GM21367 (cell line): ENCODE data around the gene DNAJA3.

Source experiments
- ATAC-seq: cut with Tn5 transposase; IDR thresholded peaks from one replicate; pipeline ENCODE4 v1.9.1; 2021; ENCODE audit not compliant: unreplicated experiment

Gene DNAJA3

GRCh38 chr16:4404967-4405696 lies 20.5 kb upstream of the DNAJA3 start:
- ATAC-seq, result no peak

GRCh38 chr16:4407543-4408322 lies 17.9 kb upstream of the DNAJA3 start:
- ATAC-seq, result no peak

DNA sequence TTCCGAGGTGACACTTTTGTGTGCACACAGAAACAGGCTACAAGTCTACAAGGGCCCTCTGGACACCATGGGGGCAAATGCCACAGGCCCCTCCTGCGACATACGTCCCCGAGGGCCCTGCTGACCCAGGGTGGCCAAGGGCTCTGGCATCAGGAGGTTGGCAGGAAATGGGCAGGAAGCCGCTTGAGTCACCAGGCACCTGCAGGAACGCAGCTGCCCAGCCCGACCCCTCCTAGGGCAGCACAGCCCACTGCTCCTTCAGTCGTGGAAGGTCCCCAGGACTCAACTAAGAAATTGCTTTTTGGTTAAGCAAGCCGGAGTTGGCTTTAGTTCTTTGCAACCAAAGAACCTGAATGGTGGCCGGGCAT lies 17.4 kb upstream of the DNAJA3 start:
- ATAC-seq, result no peak

GRCh38 chr16:4409081-4409932 lies 16.4 kb upstream of the DNAJA3 start:
- ATAC-seq, result no peak

DNA sequence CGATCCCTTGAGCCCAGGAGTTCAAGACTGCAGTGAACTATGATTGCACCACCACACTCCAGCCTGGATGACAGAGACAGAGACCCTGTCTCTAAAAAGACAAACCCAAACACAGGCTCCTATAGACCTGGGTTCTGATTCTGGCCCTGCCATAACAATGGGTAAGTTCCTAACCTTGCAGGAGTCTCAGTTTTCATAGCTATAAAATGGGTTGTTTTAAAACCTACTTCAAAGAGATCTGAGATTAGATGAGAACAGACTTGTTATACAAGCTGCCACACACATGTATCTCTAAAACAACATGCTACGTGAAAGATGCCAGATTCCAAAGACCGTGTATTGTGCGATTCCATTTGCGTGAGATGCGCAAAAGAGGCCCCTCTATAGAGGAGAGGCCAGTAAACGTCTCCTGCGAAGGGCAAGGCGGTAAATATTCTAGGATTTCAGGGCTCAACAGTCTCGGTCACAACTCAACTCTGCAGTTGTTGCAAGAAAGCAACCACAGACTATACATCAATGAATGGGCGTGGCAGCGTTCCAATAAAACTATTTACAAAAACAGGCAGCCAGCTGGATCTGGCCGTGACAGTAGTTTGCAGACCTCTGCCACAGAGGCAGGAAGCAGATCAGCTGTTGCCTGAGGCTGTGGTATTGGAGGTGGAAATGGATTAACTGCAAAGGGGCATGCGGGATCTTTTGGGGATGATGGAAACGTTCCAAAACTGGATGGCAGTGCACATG lies 15.2 kb upstream of the DNAJA3 start:
- ATAC-seq, result no peak

GRCh38 chr16:4411684-4412083 lies 14.0 kb upstream of the DNAJA3 start:
- no peak for ATAC-seq

GRCh38 chr16:4412159-4412558 lies 13.5 kb upstream of the DNAJA3 start:
- ATAC-seq, result no peak

GRCh38 chr16:4412854-4413253 lies 12.8 kb upstream of the DNAJA3 start:
- ATAC-seq, result no peak

DNA sequence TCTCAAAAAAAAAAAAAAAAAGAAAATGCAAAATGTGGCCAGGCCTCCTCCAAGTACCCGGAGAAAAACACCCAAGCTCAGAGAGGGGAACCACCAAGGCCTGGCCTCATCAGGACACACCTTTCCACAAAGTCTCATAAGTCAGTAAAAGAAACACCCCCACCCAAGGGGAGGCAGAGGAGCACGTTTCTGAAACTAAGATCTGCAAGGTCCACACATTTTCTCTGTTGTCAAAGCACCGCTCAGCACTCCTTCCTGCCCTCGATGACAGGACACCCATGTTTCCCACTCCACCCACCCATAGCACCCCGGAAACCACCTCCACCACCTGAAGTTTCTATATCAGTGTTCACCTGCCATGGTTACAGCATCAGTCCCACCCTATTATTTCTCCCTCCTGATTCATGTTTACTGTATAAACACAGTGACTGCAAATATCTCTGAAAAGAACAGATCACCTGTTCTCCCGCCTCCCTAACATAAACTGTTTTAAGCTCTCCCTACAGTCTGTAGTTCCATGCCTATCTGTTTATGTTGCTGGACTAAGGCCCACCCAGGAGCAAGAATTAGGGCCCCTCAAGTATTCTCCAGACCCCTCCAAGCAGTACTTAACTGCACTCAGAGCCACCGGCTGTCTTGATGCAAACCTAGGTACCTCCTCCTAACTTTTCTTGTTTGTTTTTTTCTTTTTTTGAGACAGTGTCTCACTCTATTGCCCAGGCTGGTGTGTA lies 11.3 kb upstream of the DNAJA3 start:
- peak; percentile 50 for ATAC-seq

DNA sequence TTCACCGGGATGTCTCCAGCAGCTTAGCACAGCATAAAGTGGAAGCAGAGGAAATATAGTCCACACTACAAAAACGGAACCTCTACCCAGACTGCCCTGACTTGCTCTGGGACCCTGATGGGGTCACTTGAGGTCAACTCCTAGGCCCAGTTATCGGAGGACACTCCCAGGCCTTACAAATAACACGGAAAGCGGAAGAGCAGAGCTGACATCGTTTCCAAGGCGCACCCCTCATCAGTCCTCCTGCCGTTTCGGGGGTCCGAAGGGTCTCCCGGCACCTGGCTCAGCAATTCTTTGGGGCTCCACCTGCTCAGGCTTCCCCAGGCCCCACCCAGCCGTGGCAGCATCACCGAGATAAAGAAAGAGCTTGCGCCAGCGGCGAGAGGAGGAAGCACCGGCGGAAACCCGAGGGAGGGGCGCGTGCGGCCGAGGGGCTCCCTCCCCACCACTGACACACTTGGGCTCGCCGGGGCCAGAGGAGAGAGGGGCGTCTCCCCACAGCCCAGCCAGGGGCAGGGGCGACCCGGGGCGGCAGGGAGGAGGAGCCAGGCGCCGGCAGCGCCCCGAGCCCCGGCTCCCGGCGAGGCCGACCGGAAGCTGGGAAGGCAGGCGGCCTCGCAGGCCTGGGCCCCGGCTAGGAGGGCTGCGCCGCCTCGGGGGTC lies 10.0 kb upstream of the DNAJA3 start:
- ATAC-seq, result no peak

DNA sequence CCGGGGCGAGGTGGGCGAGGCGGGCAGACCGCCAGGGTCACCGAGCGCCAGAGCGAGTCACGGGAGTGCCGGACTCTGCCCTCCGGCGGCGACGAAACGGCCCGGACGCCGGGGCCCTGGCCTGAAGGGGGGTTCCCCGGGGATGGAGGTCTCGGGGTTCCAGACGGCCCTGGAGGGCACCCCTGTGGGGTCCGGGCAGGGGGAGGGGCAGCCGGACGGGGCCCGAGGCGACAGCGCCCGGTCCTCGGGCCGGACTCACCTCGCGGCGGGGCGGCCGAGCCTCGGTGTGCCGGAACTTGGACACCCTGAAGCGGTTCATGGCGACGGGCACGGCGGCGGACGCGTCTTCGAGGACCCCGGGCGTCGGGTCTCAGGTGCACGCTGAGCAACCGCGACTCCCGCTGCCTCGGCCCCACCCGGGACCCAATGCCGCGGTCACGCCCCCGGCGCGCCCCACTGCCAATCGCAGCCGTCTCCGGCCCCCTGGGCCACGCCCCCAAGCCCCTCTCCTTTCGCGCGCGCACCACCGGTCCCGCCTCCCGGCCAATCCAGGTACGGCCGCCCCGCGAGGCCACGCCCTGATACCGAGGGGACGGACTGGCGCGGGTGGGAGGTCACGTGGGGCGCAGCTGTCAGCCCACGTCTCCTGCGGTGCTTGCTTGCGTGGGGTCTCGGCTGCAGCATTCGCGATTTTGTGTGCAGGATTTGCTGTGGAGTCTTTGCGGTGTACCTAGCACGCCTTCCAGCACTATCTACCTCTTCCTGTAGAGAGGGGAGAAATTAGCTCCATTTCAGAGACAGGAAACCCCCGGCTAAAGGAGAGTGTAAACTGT lies 9.3 kb upstream of the DNAJA3 start, which contains the start of gene CORO7:
TSS of gene CORO7 (minus strand) at position 397 of the 833 bp plus-strand sequence. CDS start at position 319, 78 bp downstream.
- peak; percentile 51 for ATAC-seq

- no peak for ATAC-seq
These were observed 6.2 kb upstream of the DNAJA3 start for GRCh38 chr16:4419402-4419959.

- no peak for ATAC-seq
These were observed 5.1 kb upstream of the DNAJA3 start for GRCh38 chr16:4420505-4421105.

DNA sequence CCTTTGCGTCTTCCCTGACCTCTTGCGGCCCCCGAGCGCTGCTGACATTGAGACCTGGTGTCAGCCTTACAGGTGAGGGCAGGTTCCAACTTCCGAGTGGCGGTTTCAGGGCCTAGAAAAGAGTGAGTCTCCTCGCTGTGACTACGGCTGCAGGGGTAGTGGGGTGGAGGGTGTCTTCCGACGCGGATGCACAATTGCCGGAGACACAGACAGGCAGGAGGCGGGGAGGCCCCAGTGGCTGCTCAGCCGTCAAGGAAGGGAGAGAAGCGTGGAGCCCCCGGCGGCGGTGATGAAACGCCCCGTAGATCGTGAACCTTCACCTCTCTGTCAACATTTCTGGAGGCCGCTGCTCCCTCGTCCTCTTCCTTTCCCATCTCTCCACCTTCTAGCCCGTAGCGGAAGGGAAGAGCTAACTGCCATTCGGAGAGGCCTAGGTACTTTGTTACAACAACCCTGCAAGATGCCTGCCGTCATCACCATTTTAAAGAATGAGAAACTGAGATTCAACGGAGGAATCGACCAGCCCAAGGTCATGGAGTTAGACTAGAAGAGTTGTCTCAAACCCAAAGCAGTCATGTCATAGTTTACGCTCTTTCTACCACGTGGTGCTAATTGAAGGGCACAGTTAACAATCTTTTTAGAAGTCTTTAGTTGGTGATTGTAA lies 485 bp downstream of the DNAJA3 start:
- ATAC-seq, result peak; percentile 12

- no peak for ATAC-seq
These were observed 1.2 kb downstream of the DNAJA3 start for GRCh38 chr16:4426722-4427372.

GRCh38 chr16:4428500-4428899 lies 2.8 kb downstream of the DNAJA3 start:
- ATAC-seq, result no peak

- no peak for ATAC-seq
These were observed 5.4 kb downstream of the DNAJA3 start for GRCh38 chr16:4431023-4431422.
